ENCODE measurements around the gene TSR3.

DNA sequence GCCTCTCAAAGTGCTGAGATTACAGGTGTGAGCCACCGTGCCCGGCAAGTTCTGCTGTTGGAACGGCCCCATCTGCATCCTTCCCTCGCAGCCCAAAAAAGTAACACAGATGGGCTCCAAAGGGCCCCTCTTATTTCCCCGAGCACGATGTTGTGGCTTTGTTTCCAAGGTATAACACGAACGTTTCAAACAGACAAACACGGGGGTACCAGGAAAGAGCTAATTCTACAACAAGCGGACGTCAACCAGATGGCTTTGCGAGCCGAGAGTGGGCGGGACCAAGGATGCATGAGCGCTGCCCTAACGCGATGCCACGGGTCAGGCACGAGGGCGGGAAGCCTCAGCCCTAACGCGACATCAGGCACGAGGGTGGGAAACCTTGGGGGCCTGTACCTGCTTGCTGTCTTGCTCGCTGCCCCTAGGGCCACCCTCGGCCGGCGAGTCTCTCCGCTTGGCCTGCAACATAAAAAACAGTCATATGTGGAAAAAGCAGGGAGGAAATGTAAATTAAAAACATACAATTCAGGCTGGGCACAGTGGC is 38.6 kb upstream of the TSR3 start:
- TF ChIP-seq CTCF (IDR thresholded peaks at IDR 0.05; ENCODE audit: low read depth, low read length) (no peak), POLR2A (IDR thresholded peaks at IDR 0.05; ENCODE audit: extremely low read depth, insufficient read length) (no peak), MAX (IDR thresholded peaks at IDR 0.05; ENCODE audit: low read depth, low read length) (no peak), MYC (IDR thresholded peaks at IDR 0.05; ENCODE audit: low read depth, low read length) (no peak)

All from NB4 (cell line).